NCI-H1092 (cell line): ENCODE results near the gene VCAN.

ENCODE experiments used
- DNase-seq: peaks from one replicate; lab custom pipeline; 2025; lab: John Stamatoyannopoulos, UW

VCAN gene

GRCh38 chr5:83467371-83468035 is 4.0 kb upstream of the VCAN start:
- no peak for DNase-seq

- DNase-seq = no peak
Observed at GRCh38 chr5:83469075-83469474, 2.5 kb upstream of the VCAN start.

GRCh38 chr5:83470526-83471404 is 779 bp upstream of the VCAN start:
- no peak for DNase-seq

- no peak for DNase-seq
Observed at GRCh38 chr5:83472213-83472507, 616 bp downstream of the VCAN start.

GRCh38 chr5:83472508-83473345 is 1.2 kb downstream of the VCAN start:
- DNase-seq = no peak

- DNase-seq = no peak
Observed at GRCh38 chr5:83473346-83474160, 2.0 kb downstream of the VCAN start.

DNA sequence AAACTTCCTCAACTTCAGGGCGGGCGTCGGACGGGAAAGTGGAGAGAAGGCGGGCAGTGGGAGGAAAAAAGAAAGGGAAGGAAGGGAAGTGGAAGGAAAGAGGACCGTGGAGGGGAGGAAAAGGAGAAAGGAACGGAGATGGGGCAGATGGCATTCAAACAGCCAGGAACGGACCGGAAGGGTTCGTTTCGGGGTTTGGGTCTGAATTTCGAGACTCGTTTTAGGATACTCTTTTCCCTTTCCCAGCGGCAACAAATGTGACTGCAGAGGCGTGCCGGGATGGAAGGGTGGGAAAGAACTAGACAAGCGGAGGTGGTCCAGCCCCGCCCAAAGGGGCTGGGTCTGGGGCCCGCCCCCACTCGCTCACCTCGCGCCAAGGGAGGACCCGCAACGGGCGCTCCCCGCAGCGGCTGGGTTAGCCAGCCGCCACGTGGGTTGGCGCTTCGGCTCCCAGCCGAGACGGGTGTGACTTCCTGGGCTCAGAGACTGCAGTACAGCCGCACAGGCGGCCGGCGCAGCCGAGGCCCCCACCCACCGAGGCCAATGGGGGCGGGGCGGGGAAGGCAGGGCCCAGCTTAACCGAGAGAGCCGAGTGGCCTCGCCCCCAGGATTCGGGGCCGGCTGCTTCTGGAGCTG is 2.7 kb downstream of the VCAN start:
- DNase-seq = no peak

GRCh38 chr5:83474991-83475390 is 3.4 kb downstream of the VCAN start:
- no peak for DNase-seq

GRCh38 chr5:83475391-83475863 is 3.9 kb downstream of the VCAN start:
- no peak for DNase-seq

DNA sequence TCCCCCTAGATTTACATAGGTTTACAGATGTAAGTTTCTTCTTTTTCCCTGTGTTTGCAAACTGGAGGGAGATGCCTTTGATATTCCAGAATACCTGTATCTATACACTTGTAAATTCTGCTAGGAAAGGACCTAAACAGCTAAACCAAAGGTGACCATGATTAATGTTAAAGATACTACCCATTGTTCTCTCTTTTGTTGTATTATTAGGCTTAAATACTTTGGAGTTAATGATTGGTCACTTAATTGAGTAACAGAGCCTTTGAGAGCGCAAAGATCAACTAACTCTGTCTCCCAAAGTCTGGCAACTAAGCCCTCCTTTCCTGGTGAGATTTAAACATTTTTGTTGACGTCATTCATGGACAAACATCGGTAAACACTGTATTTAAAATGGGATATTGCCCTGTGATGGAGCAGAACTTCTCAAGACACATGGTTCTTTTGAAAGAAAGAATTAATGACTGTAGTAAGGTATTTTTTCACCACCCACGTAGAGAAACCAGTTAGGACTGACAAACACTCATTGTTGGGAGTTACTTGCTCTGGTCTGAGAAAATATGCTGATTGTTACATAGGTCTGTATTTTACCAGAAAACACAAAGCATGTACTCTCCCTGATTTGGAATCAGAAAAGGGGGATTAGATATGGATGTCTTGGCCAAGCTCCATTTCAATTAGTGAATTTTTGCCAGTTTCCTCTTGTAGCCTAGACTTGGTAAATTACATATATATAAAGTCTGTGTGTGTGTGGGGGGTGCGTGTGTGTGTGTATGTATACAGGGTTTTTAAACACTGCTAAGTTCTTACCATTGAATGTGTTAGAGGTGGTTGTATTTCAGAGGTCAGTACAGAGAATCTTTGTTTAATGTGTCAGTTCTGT is 4.6 kb downstream of the VCAN start:
- DNase-seq = no peak

DNA sequence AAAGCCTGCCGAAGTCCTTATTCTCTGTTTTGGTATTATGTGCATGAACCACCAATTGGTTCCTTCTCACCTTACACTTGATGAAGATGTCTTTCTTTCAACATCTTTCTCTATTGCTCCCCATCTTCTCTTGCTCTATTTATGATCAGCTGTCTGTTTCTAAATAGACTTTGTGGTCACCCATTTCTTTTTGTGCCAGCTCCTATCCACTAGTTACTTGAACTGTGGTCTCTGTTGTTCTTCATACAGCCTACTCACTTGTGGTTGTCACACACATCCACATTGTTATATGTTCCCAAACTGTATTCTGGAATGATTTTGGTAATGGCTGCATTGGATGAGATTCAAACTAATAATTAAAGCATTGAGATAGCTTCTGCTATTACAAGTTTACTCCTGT is 11.4 kb downstream of the VCAN start:
- no peak for DNase-seq

GRCh38 chr5:83484294-83484693 is 12.8 kb downstream of the VCAN start:
- DNase-seq = no peak

GRCh38 chr5:83485842-83486241 is 14.3 kb downstream of the VCAN start:
- DNase-seq = no peak

- no peak for DNase-seq
Observed at GRCh38 chr5:83487155-83487554, 15.6 kb downstream of the VCAN start.

DNA sequence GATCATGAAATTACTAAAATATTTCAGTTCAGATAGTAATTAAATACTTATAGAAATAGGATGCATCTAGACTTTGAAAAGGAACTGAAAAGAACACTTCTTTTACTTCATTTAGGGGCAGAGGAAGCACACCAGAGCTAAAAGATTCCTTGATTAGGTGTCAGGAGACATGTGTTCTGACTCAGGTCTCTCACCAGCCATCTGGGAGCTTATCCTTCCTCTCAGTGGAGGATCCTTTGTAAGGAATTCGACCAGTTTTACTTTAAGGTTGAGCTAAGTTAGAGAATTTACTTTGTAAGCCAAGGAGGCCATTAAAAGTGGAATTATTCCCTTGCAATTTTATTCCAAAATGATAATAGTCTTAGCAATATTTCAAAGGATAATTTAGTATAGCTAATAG is 16.7 kb downstream of the VCAN start:
- no peak for DNase-seq

- DNase-seq = no peak
Observed at GRCh38 chr5:83488821-83489220, 17.3 kb downstream of the VCAN start.

DNA sequence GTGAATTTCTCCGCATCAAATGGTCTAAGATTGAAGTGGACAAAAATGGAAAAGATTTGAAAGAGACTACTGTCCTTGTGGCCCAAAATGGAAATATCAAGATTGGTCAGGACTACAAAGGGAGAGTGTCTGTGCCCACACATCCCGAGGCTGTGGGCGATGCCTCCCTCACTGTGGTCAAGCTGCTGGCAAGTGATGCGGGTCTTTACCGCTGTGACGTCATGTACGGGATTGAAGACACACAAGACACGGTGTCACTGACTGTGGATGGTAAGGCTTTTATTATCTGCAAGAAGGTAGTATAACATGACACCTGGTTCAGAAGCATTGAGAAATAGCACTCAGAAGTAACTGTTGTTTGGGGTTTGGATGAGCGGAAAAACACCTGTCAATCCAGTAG is 18.7 kb downstream of the VCAN start:
- DNase-seq = no peak

DNA sequence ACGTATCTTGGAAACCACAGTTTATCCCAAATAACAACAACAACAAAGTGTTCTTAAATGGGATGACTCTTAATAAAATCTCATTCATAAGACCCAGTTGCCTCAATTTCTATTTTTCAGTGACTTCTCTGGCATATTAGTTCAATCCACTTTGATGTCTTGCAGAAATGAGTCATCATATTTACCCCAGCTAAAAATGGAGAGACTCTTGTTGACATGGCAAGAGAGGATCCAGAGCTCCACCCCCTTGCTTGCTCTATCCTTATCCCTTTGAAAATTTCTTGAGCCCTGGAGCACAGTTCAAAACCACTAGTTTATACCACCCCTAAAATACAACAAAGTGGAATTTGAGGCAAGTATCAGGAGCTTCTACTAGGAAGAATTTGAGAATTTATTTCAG is 20.8 kb downstream of the VCAN start:
- DNase-seq = no peak

DNA sequence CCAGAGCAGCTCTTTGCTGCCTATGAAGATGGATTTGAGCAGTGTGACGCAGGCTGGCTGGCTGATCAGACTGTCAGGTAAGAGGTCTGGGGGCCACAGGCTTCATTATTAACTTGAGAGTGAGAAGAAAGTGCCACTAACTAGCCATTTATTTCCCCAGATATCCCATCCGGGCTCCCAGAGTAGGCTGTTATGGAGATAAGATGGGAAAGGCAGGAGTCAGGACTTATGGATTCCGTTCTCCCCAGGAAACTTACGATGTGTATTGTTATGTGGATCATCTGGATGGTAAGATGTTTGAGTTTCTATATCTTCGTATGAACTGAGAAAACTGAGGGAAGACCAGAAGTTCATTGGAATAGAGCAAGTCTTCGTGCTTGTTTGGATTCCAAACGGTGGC is 22.1 kb downstream of the VCAN start:
- DNase-seq = no peak

DNA sequence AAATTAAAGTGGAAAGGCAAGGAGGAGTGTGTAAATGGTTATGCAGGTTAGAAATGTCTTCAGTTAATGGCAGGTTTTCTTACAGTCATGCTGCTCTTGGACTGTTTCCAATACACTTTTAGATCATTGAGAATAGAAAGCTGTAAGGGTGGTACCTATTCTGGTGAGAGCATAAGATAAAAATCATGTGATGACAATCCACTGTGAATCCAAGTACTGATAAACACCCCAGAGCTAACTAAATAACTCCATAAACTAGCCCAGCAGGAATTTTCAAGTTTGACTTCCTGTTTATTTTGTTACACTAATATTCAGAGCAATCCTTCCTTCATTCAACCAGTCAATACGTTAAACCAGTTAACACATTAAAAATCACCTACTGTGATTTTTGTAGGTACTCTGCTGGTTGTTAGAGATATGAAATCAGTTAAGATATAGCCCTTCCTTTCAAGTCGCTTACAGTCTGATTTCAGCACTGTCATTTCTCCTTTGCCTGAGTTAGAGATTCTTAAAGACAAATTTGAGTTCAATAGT is 22.6 kb downstream of the VCAN start:
- no peak for DNase-seq
